ENCODE data around the gene CRYBA4. TPM values are rescaled to one million over a fixed set of nuclear protein-coding genes. Genes with fewer than 3 reads are reported as not detected.

The CRYBA4 gene
- total RNA-seq, 1 experiment from 2014 or later, result not detected

DNA sequence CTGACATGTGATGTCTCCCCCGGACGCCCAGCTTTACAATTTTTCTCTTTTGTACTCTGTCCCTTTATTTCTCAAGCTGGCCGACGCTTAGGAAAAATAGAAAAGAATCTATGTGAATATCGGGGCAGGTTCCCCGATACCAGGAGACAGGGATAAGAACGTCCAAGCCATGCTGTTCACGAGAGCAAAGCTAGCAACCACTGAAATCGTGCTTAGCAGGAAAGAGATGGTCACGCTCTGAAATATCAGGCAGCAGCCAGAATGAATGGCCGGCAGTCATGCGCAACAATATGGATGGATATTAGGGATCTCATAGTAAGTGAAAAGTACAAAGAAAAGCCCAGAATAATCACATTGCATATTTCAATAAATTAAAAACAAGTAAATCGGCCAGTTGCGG, 7.4 kb upstream of the CRYBA4 start:
- no peak overlapping the region for H3K27ac ChIP-seq (ENCODE audit: low read depth, low read length, poor library complexity, severe bottlenecking)
- H3K9me3 ChIP-seq (ENCODE audit: low read depth, low read length, poor library complexity, severe bottlenecking), result no peaks in the 10 kb centered on the region
- H3K4me3 ChIP-seq (ENCODE audit: low read depth, low read length, poor library complexity, severe bottlenecking), result no peak overlapping the region
- CTCF ChIA-PET, result no interaction called here
- no peaks in the 10 kb centered on the region for H3K36me3 ChIP-seq (ENCODE audit: insufficient read depth, low read length, poor library complexity, severe bottlenecking)
- no TSS peak for BruUV-seq (replicated peaks)
- POLR2A ChIA-PET (ENCODE audit: low non-redundant PET), result no interaction called here
- H3K27me3 ChIP-seq (replicated peaks; ENCODE audit: insufficient read depth, low read depth, low read length, poor library complexity), result no peaks in the 10 kb centered on the region
- intact Hi-C loops (cut with micrococcal nuclease; ENCODE audit: unreplicated experiment), result no loop called here
- no peaks in the 10 kb centered on the region for H3K4me1 ChIP-seq (ENCODE audit: insufficient read depth, low read length, poor library complexity, severe bottlenecking)
- TF ChIP-seq, protein P1, sequence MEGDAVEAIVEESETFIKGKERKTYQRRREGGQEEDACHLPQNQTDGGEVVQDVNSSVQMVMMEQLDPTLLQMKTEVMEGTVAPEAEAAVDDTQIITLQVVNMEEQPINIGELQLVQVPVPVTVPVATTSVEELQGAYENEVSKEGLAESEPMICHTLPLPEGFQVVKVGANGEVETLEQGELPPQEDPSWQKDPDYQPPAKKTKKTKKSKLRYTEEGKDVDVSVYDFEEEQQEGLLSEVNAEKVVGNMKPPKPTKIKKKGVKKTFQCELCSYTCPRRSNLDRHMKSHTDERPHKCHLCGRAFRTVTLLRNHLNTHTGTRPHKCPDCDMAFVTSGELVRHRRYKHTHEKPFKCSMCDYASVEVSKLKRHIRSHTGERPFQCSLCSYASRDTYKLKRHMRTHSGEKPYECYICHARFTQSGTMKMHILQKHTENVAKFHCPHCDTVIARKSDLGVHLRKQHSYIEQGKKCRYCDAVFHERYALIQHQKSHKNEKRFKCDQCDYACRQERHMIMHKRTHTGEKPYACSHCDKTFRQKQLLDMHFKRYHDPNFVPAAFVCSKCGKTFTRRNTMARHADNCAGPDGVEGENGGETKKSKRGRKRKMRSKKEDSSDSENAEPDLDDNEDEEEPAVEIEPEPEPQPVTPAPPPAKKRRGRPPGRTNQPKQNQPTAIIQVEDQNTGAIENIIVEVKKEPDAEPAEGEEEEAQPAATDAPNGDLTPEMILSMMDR (conservative IDR thresholded peaks at IDR 0.05; ENCODE audit: low read depth, low read length), result no peak
- TF ChIP-seq EZH2 (IDR thresholded peaks at IDR 0.05; ENCODE audit: borderline replicate concordance, low read depth, low read length, poor library complexity, severe bottlenecking), result no peak
- no peak for DNase-seq (ENCODE audit: low spot score)

DNA sequence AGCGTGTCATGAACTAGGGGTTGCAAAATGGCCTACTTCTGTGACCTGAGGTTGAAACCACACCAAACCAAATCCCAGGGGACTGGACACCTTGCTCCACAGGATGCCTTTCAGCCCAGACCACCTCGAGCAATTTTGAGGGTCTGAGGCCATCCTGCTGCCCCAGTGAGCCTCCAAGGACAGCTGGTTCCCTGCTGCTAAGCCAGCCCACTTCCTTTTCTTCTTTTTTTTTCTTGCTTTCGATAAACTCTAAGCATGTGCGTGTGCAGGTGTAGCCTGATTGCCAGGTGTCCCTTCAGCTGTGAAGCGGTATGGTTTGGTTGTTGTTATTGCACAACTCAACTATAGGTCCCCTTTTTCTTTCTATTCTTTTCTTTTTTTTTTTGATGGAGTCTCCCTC, 6.6 kb upstream of the CRYBA4 start:
- no peaks in the 10 kb centered on the region for H3K27me3 ChIP-seq (replicated peaks; ENCODE audit: insufficient read depth, low read depth, low read length, poor library complexity)
- H3K9me3 ChIP-seq (ENCODE audit: low read depth, low read length, poor library complexity, severe bottlenecking), result no peaks in the 10 kb centered on the region
- intact Hi-C loops (cut with micrococcal nuclease; ENCODE audit: unreplicated experiment), result no loop called here
- TF ChIP-seq EZH2 (IDR thresholded peaks at IDR 0.05; ENCODE audit: borderline replicate concordance, low read depth, low read length, poor library complexity, severe bottlenecking), result no peak
- TF ChIP-seq, protein P1 (conservative IDR thresholded peaks at IDR 0.05; ENCODE audit: low read depth, low read length), result no peak
- H3K4me3 ChIP-seq (ENCODE audit: low read depth, low read length, poor library complexity, severe bottlenecking), result no peak overlapping the region
- H3K4me1 ChIP-seq (ENCODE audit: insufficient read depth, low read length, poor library complexity, severe bottlenecking), result no peaks in the 10 kb centered on the region
- ChIA-PET CTCF (no interaction called here), POLR2A (ENCODE audit: low non-redundant PET) (no interaction called here)
- no TSS peak for BruUV-seq (replicated peaks)
- no peak for DNase-seq (ENCODE audit: low spot score)
- H3K27ac ChIP-seq (ENCODE audit: low read depth, low read length, poor library complexity, severe bottlenecking), result no peak overlapping the region
- no peaks in the 10 kb centered on the region for H3K36me3 ChIP-seq (ENCODE audit: insufficient read depth, low read length, poor library complexity, severe bottlenecking)

DNA sequence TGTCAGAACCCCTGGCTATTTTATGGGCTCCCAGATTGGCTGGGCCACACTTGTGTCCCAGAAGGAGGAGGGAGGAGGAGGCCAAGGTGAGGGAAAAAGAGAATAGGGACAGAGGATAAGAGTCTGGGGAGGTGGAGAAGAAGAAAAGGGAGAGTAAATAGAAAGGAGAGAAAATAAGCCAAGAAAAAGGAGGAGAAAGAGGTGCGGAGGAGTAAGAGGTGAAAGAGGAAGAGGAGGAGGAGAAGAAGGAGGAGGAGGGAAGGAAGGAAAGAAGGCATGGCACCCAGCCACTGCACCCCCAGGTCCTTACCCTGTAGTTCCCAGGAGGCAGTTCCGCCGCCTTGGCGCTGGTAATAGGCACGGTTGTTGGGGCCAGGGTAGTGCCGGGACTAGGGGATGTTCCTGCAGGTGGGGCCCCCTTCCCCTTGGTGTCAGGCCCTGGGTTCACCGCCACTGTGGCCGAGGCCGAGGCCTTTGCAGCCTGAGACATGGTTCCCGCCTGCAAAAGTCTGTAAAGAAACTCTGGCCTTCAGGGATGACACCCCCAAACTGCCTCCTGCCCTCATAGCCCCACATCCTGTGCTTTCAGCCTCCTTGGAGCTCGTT, 5.8 kb upstream of the CRYBA4 start:
- H3K9me3 ChIP-seq (ENCODE audit: low read depth, low read length, poor library complexity, severe bottlenecking), result no peaks in the 10 kb centered on the region
- H3K27me3 ChIP-seq (replicated peaks; ENCODE audit: insufficient read depth, low read depth, low read length, poor library complexity), result no peaks in the 10 kb centered on the region
- H3K36me3 ChIP-seq (ENCODE audit: insufficient read depth, low read length, poor library complexity, severe bottlenecking), result no peaks in the 10 kb centered on the region
- H3K27ac ChIP-seq (ENCODE audit: low read depth, low read length, poor library complexity, severe bottlenecking), result no peak overlapping the region
- no peaks in the 10 kb centered on the region for H3K4me1 ChIP-seq (ENCODE audit: insufficient read depth, low read length, poor library complexity, severe bottlenecking)
- no peak for TF ChIP-seq EZH2 (IDR thresholded peaks at IDR 0.05; ENCODE audit: borderline replicate concordance, low read depth, low read length, poor library complexity, severe bottlenecking)
- TF ChIP-seq, protein P1 (conservative IDR thresholded peaks at IDR 0.05; ENCODE audit: low read depth, low read length), result no peak
- BruUV-seq (replicated peaks), result no TSS peak
- ChIA-PET POLR2A (ENCODE audit: low non-redundant PET) (no interaction called here), CTCF (no interaction called here)
- DNase-seq (ENCODE audit: low spot score), result no peak
- no peak overlapping the region for H3K4me3 ChIP-seq (ENCODE audit: low read depth, low read length, poor library complexity, severe bottlenecking)
- intact Hi-C loops (cut with micrococcal nuclease; ENCODE audit: unreplicated experiment), result no loop called here
